Body of pancreas (tissue), 4 donors: ENCODE data around the gene SH3PXD2A. TPM values are rescaled to one million over a fixed set of nuclear protein-coding genes. Genes with fewer than 3 reads are reported as not detected.

Experiments used
- ATAC-seq: fragments of 150-250 bp; one replicate; pipeline ENCODE4 v1.9.1; 2016
- DNase-seq, 4 donors: peaks; one replicate each; pipeline ENCODE4 v3.0.0-alpha.2; 2019
- H3K27ac ChIP-seq, 4 donors: fragments of 200-600 bp; sonication (generic); 1 replicate in 3 of 4; 2 replicates in 1 of 4; pipeline versions ENCODE4 v1.5.1 to v1.6.1; 2016 to 2019; ENCODE audit warnings: mild to moderate bottlenecking in 1 of 4, mixed read lengths in 1 of 4, moderate library complexity in 1 of 4
- H3K27me3 ChIP-seq, 2 donors: fragments of 200-600 bp; sonication (generic); one replicate each; pipeline ENCODE4 v1.6.0; 2016; ENCODE audit warnings: mild to moderate bottlenecking in 1 of 2
- H3K36me3 ChIP-seq, 2 donors: fragments of 200-600 bp; sonication (generic); replicated peaks in 1 of 2; 2 replicates each; pipeline ENCODE4 v1.5.1; 2016; ENCODE audit warnings: low read depth in 2 of 2; ENCODE audit not compliant: insufficient read depth in 1 of 2
- H3K4me1 ChIP-seq: fragments of 200-600 bp; sonication (generic); one replicate; pipeline ENCODE4 v1.6.0; 2016
- H3K4me3 ChIP-seq, 2 donors: fragments of 200-600 bp; sonication (generic); 1 replicate in 1 of 2; 2 replicates in 1 of 2; pipeline ENCODE4 v1.5.1; 2016 to 2019
- H3K9me3 ChIP-seq, 3 donors: fragments of 200-600 bp; sonication (generic); 1 replicate in 2 of 3; 2 replicates in 1 of 3; pipeline ENCODE4 v1.5.1; 2016
- CTCF ChIP-seq, 7 experiments: fragments of 450-650 bp in 4 of 7; fragments of 200-600 bp in 3 of 7; sonication (generic) in 3 of 7; IDR thresholded peaks; one replicate each; pipeline ENCODE4 v1.5.1; 2016 to 2019; ENCODE audit warnings: antibody characterized with exemption in 7 of 7
- POLR2A ChIP-seq, 3 donors: fragments of 450-650 bp; IDR thresholded peaks; one replicate each; pipeline ENCODE4 v1.6.1; 2016; ENCODE audit warnings: antibody characterized with exemption in 3 of 3, mild to moderate bottlenecking in 2 of 3
- WGBS, 2 donors: methylation state at CpG; one replicate each; pipeline ENCODE4 v1.1.5; 2017; 5-methylcytosine and 5-hydroxymethylcytosine counted together
- intact Hi-C: fragments of 100-400 bp; cut with DNase I; formaldehyde crosslinking; loops from one replicate; pipeline ENCODE4 v1.15.1; 2023
- total RNA-seq, 2 donors: library from RNA; depleted of rRNA; stranded (reverse); fragments of >200 nt; gene quantifications; one replicate each; pipeline ENCODE4 v1.1.0, GENCODE V29; 2016

Gene SH3PXD2A
- total RNA-seq, 2 donors from 2014 or later: 7.3 to 9.9 TPM

GRCh38 chr10:103803941-103804340 lies 51.4 kb downstream of the SH3PXD2A start:
- 50 to 64% methylated on average over 3 of the region's 3 CpGs for WGBS, 2 donors
- DNase-seq (no peak), ATAC-seq (no peak)
- Histone ChIP-seq H3K4me1 (no peaks in the 10 kb centered on the region), H3K27me3 (no peaks in the 10 kb centered on the region), H3K9me3 (no peaks in the 10 kb centered on the region), H3K4me3 (no peak overlapping the region), H3K27ac (no peak overlapping the region), H3K36me3 (no peaks in the 10 kb centered on the region)
- TF ChIP-seq POLR2A (IDR thresholded peaks at IDR 0.05) (no peak), CTCF (IDR thresholded peaks at IDR 0.05) (no peak)
- intact Hi-C loops: no loop called here

- WGBS, 2 donors: 68 to 73% methylated on average over 7 of the region's 7 CpGs
- TF ChIP-seq CTCF (IDR thresholded peaks at IDR 0.05) (no peak), POLR2A (IDR thresholded peaks at IDR 0.05) (no peak)
- H3K4me1 ChIP-seq: no peaks in the 10 kb centered on the region
- no peaks in the 10 kb centered on the region for H3K36me3 ChIP-seq
- no peak for ATAC-seq
- no peak for DNase-seq
- intact Hi-C loops: no loop called here
- no peak overlapping the region for H3K4me3 ChIP-seq
- no peaks in the 10 kb centered on the region for H3K27me3 ChIP-seq
- no peaks in the 10 kb centered on the region for H3K9me3 ChIP-seq
- H3K27ac ChIP-seq: no peak overlapping the region
These were observed 52.6 kb downstream of the SH3PXD2A start for GRCh38 chr10:103802637-103803353.

- Histone ChIP-seq H3K27me3 (no peaks in the 10 kb centered on the region), H3K4me3 (no peak overlapping the region), H3K36me3 (no peaks in the 10 kb centered on the region), H3K27ac (no peak overlapping the region), H3K9me3 (no peaks in the 10 kb centered on the region), H3K4me1 (no peaks in the 10 kb centered on the region)
- intact Hi-C loops: no loop called here
- TF ChIP-seq POLR2A (IDR thresholded peaks at IDR 0.05) (no peak), CTCF (IDR thresholded peaks at IDR 0.05) (no peak)
- ATAC-seq (no peak), DNase-seq (no peak)
- 74 to 75% methylated on average over 6 of the region's 6 CpGs for WGBS, 2 donors
These were observed 53.3 kb downstream of the SH3PXD2A start for GRCh38 chr10:103802081-103802480.

- intact Hi-C loops: no loop called here
- Histone ChIP-seq H3K9me3 (no peaks in the 10 kb centered on the region), H3K4me3 (no peak overlapping the region), H3K27ac (no peak overlapping the region), H3K4me1 (no peaks in the 10 kb centered on the region), H3K36me3 (no peaks in the 10 kb centered on the region), H3K27me3 (no peaks in the 10 kb centered on the region)
- 60 to 82% methylated on average over 9 to 10 of the region's 10 CpGs for WGBS, 2 donors
- no peak for TF ChIP-seq CTCF (IDR thresholded peaks at IDR 0.05)
- no peak for TF ChIP-seq POLR2A (IDR thresholded peaks at IDR 0.05)
- DNase-seq: no peak
- no peak for ATAC-seq
These were observed 54.4 kb downstream of the SH3PXD2A start for GRCh38 chr10:103800789-103801540.
